GM19452 (cell line): Measurements from ENCODE around the gene ALCAM.
"Not testable (repeated sequence)": the region's sequence is repeated elsewhere in the genome, so short reads cannot be mapped to it uniquely, and the experiment has no call there.

Source experiments
- ATAC-seq: cut with Tn5 transposase; IDR thresholded peaks from one replicate; pipeline ENCODE4 v1.9.1; 2021; ENCODE audit not compliant: unreplicated experiment

ALCAM gene

GRCh38 chr3:105571005-105571404 is 204.3 kb downstream of the ALCAM start:
- ATAC-seq: no peak

GRCh38 chr3:105572501-105572900 is 205.8 kb downstream of the ALCAM start:
- no peak for ATAC-seq

- ATAC-seq: no peak
Measured at GRCh38 chr3:105579439-105579838, 212.7 kb downstream of the ALCAM start.

- ATAC-seq: no peak
Measured at GRCh38 chr3:105580296-105580965, 213.7 kb downstream of the ALCAM start.

GRCh38 chr3:105582015-105582414 is 215.3 kb downstream of the ALCAM start:
- ATAC-seq: no peak

- no peak for ATAC-seq
Measured at GRCh38 chr3:105584003-105584790, 217.5 kb downstream of the ALCAM start.

- ATAC-seq: no peak
Measured at GRCh38 chr3:105593315-105593714, 226.6 kb downstream of the ALCAM start.

- ATAC-seq: no peak
Measured at GRCh38 chr3:105594219-105594618, 227.5 kb downstream of the ALCAM start.

- no peak for ATAC-seq
Measured at GRCh38 chr3:105598042-105598796, 231.5 kb downstream of the ALCAM start.

- ATAC-seq: no peak
Measured at GRCh38 chr3:105599350-105599749, 232.6 kb downstream of the ALCAM start.

GRCh38 chr3:105601756-105602155 is 235.0 kb downstream of the ALCAM start:
- not testable (repeated sequence) for ATAC-seq

GRCh38 chr3:105602286-105602685 is 235.6 kb downstream of the ALCAM start:
- ATAC-seq: not testable (repeated sequence)

- ATAC-seq: not testable (repeated sequence)
Measured at GRCh38 chr3:105603516-105603915, 236.8 kb downstream of the ALCAM start.

- no peak for ATAC-seq
Measured at GRCh38 chr3:105606016-105606415, 239.3 kb downstream of the ALCAM start.

GRCh38 chr3:105608623-105609022 is 241.9 kb downstream of the ALCAM start:
- ATAC-seq: no peak

GRCh38 chr3:105610473-105610872 is 243.8 kb downstream of the ALCAM start:
- no peak for ATAC-seq

GRCh38 chr3:105611304-105612192 is 244.8 kb downstream of the ALCAM start:
- ATAC-seq: no peak

GRCh38 chr3:105613120-105613519 is 246.4 kb downstream of the ALCAM start:
- ATAC-seq: no peak

- no peak for ATAC-seq
Measured at GRCh38 chr3:105614288-105615030, 247.8 kb downstream of the ALCAM start.

GRCh38 chr3:105615814-105616213 is 249.1 kb downstream of the ALCAM start:
- ATAC-seq: no peak
